ENCODE data around the gene CBLC.

CBLC gene

GRCh38 chr19:44839276-44839675, 61.6 kb downstream of the CBLC start:
- TF ChIP-seq POLR2AphosphoS5 (IDR thresholded peaks at IDR 0.05; ENCODE audit: low read depth, low read length): no peak
- TF ChIP-seq POLR2A (IDR thresholded peaks at IDR 0.05; ENCODE audit: low read depth, low read length): no peak
- no peak for TF ChIP-seq TAF1 (IDR thresholded peaks at IDR 0.05; ENCODE audit: borderline replicate concordance, low read depth, low read length)

GRCh38 chr19:44840811-44841210, 63.1 kb downstream of the CBLC start:
- no peak for TF ChIP-seq POLR2A (IDR thresholded peaks at IDR 0.05; ENCODE audit: low read depth, low read length)
- TF ChIP-seq POLR2AphosphoS5 (IDR thresholded peaks at IDR 0.05; ENCODE audit: low read depth, low read length): no peak
- TF ChIP-seq TAF1 (IDR thresholded peaks at IDR 0.05; ENCODE audit: borderline replicate concordance, low read depth, low read length): no peak
- FAIRE-seq (no peak), DNase-seq (ENCODE audit: insufficient read length) (no peak)

More at GRCh38 chr19:44839276-44839675, 61.6 kb downstream of the CBLC start:
- FAIRE-seq (no peak), DNase-seq (ENCODE audit: insufficient read length) (no peak)

GRCh38 chr19:44841231-44841630, 63.5 kb downstream of the CBLC start:
- no peak for DNase-seq (ENCODE audit: insufficient read length)
- no peak for FAIRE-seq
- no peak for TF ChIP-seq POLR2A (IDR thresholded peaks at IDR 0.05; ENCODE audit: low read depth, low read length)
- TF ChIP-seq POLR2AphosphoS5 (IDR thresholded peaks at IDR 0.05; ENCODE audit: low read depth, low read length): no peak
- no peak for TF ChIP-seq TAF1 (IDR thresholded peaks at IDR 0.05; ENCODE audit: borderline replicate concordance, low read depth, low read length)

GRCh38 chr19:44845286-44845611, 67.6 kb downstream of the CBLC start:
- FAIRE-seq: no peak

GRCh38 chr19:44845612-44846454, 68.1 kb downstream of the CBLC start, which contains the start of gene NECTIN2:
TSS of gene NECTIN2 (plus strand) at chr19:44846297. CDS start at chr19:44846526, 229 bp downstream.
- DNase-seq (ENCODE audit: insufficient read length): peak; percentile 96
- no peak for TF ChIP-seq POLR2AphosphoS5 (IDR thresholded peaks at IDR 0.05; ENCODE audit: low read depth, low read length)
- no peak for TF ChIP-seq TAF1 (IDR thresholded peaks at IDR 0.05; ENCODE audit: borderline replicate concordance, low read depth, low read length)
- TF ChIP-seq POLR2A (IDR thresholded peaks at IDR 0.05; ENCODE audit: low read depth, low read length): no peak
- FAIRE-seq: peak; percentile 99

More at GRCh38 chr19:44845286-44845611, 67.6 kb downstream of the CBLC start:
- DNase-seq (ENCODE audit: insufficient read length): no peak
- TF ChIP-seq POLR2A (IDR thresholded peaks at IDR 0.05; ENCODE audit: low read depth, low read length): no peak
- no peak for TF ChIP-seq TAF1 (IDR thresholded peaks at IDR 0.05; ENCODE audit: borderline replicate concordance, low read depth, low read length)
- TF ChIP-seq POLR2AphosphoS5 (IDR thresholded peaks at IDR 0.05; ENCODE audit: low read depth, low read length): no peak

GRCh38 chr19:44846455-44847143, 68.9 kb downstream of the CBLC start:
- TF ChIP-seq POLR2AphosphoS5 (IDR thresholded peaks at IDR 0.05; ENCODE audit: low read depth, low read length) (no peak), TAF1 (IDR thresholded peaks at IDR 0.05; ENCODE audit: borderline replicate concordance, low read depth, low read length) (no peak), POLR2A (IDR thresholded peaks at IDR 0.05; ENCODE audit: low read depth, low read length) (no peak)
- FAIRE-seq (no peak), DNase-seq (ENCODE audit: insufficient read length) (no peak)

- DNase-seq (ENCODE audit: insufficient read length) (no peak), FAIRE-seq (no peak)
- TF ChIP-seq POLR2AphosphoS5 (IDR thresholded peaks at IDR 0.05; ENCODE audit: low read depth, low read length): no peak
- TF ChIP-seq TAF1 (IDR thresholded peaks at IDR 0.05; ENCODE audit: borderline replicate concordance, low read depth, low read length): no peak
- TF ChIP-seq POLR2A (IDR thresholded peaks at IDR 0.05; ENCODE audit: low read depth, low read length): no peak
These were observed 69.7 kb downstream of the CBLC start for GRCh38 chr19:44847144-44848035.

GRCh38 chr19:44848036-44848811, 70.5 kb downstream of the CBLC start:
- DNase-seq (ENCODE audit: insufficient read length): no peak
- FAIRE-seq: no peak
- TF ChIP-seq POLR2A (IDR thresholded peaks at IDR 0.05; ENCODE audit: low read depth, low read length) (no peak), TAF1 (IDR thresholded peaks at IDR 0.05; ENCODE audit: borderline replicate concordance, low read depth, low read length) (no peak), POLR2AphosphoS5 (IDR thresholded peaks at IDR 0.05; ENCODE audit: low read depth, low read length) (no peak)

GRCh38 chr19:44848812-44849447, 71.2 kb downstream of the CBLC start:
- TF ChIP-seq POLR2A (IDR thresholded peaks at IDR 0.05; ENCODE audit: low read depth, low read length) (no peak), TAF1 (IDR thresholded peaks at IDR 0.05; ENCODE audit: borderline replicate concordance, low read depth, low read length) (no peak), POLR2AphosphoS5 (IDR thresholded peaks at IDR 0.05; ENCODE audit: low read depth, low read length) (no peak)
- DNase-seq (ENCODE audit: insufficient read length) (no peak), FAIRE-seq (no peak)

Data from GM12892 (cell line).